Endothelial cell of umbilical vein (primary cell): ENCODE data around the gene CRYL1.

Source experiments
- EZH2 ChIP-seq: IDR thresholded peaks from 2 replicates; pipeline ENCODE4 v1.6.1; 2012; ENCODE audit warnings: borderline replicate concordance, low read depth, mild to moderate bottlenecking, moderate library complexity, low read length, inconsistent platforms; ENCODE audit not compliant: severe bottlenecking
- MAX ChIP-seq: IDR thresholded peaks from 2 replicates; pipeline ENCODE4 v1.6.1; 2011; ENCODE audit not compliant: insufficient read depth, insufficient read length
- POLR2A ChIP-seq: IDR thresholded peaks from 2 replicates; pipeline ENCODE4 v1.6.1; 2012; ENCODE audit warnings: low read depth, mild to moderate bottlenecking, control low read depth, low read length
- TF ChIP-seq, protein P1 (sequence below), 2 donors: IDR thresholded peaks; 1 replicate in 1 of 2; 2 replicates in 1 of 2; pipeline ENCODE4 v1.5.1; 2011; ENCODE audit warnings: low read length in 2 of 2, mild to moderate bottlenecking in 2 of 2, moderate library complexity in 2 of 2, control low read depth in 1 of 2, inconsistent platforms in 1 of 2, low read depth in 1 of 2; ENCODE audit not compliant: insufficient read depth in 1 of 2; ENCODE audit errors: extremely low read depth in 1 of 2

DNA sequence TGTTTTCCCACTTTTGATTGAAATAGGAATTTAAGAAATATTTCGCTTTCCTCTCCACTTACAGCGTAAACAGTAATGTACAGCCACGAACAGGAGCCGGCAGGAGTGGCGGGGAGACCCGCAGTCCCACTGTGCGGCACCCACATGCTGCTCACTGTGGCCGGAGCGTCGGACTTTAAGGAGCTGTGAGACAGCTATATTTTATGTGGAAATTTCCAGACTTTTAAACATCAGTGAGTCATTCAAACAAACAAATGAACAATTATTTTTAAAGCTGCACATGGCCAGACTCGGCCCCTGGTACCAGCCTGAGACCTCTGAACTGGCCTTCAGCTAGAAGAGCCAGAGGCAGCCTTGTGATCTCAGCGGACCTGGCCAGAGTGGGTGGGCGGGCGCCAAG is 52.5 kb downstream of the CRYL1 start:
- TF ChIP-seq EZH2 (no peak), POLR2A (no peak), MAX (no peak)
- TF ChIP-seq, protein P1, sequence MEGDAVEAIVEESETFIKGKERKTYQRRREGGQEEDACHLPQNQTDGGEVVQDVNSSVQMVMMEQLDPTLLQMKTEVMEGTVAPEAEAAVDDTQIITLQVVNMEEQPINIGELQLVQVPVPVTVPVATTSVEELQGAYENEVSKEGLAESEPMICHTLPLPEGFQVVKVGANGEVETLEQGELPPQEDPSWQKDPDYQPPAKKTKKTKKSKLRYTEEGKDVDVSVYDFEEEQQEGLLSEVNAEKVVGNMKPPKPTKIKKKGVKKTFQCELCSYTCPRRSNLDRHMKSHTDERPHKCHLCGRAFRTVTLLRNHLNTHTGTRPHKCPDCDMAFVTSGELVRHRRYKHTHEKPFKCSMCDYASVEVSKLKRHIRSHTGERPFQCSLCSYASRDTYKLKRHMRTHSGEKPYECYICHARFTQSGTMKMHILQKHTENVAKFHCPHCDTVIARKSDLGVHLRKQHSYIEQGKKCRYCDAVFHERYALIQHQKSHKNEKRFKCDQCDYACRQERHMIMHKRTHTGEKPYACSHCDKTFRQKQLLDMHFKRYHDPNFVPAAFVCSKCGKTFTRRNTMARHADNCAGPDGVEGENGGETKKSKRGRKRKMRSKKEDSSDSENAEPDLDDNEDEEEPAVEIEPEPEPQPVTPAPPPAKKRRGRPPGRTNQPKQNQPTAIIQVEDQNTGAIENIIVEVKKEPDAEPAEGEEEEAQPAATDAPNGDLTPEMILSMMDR (IDR thresholded peaks at IDR 0.05; ENCODE audit: extremely low read depth in 1 of 2, insufficient read depth in 1 of 2, low read depth in 1 of 2, low read length in 2 of 2) = no peak
